Heart right ventricle (tissue), 16 donors: ENCODE measurements around the gene RPS6KA2. TPM values are rescaled to one million over a fixed set of nuclear protein-coding genes. Genes with fewer than 3 reads are reported as not detected.

Experiments used
- ATAC-seq, 8 donors: fragments of 200-7000 bp; cut with Tn5 transposase; one replicate each; pipeline ENCODE4 v1.9.1; 2020; ENCODE audit warnings: mild to moderate bottlenecking in 8 of 8, moderate library complexity in 8 of 8, moderate number of reproducible peaks in 1 of 8
- DNase-seq, 2 donors: peaks; one replicate each; pipeline ENCODE4 v3.0.0-alpha.2; 2020
- H3K27ac ChIP-seq, 10 donors: fragments of 200-600 bp; sonication (generic) in 2 of 10; one replicate each; pipeline versions ENCODE4 v1.5.0 to v1.8.0; 2020 to 2022; ENCODE audit warnings: mild to moderate bottlenecking in 3 of 10
- H3K27me3 ChIP-seq, 7 donors: fragments of 200-600 bp; one replicate each; pipeline ENCODE4 v1.8.0; 2021 to 2022; ENCODE audit warnings: mild to moderate bottlenecking in 2 of 7
- H3K36me3 ChIP-seq, 9 donors: fragments of 200-600 bp; sonication (generic) in 1 of 9; one replicate each; pipeline versions ENCODE4 v1.5.0 to v1.8.0; 2020 to 2022; ENCODE audit warnings: mild to moderate bottlenecking in 2 of 9
- H3K4me1 ChIP-seq, 9 donors: fragments of 200-600 bp; sonication (generic) in 1 of 9; one replicate each; pipeline versions ENCODE4 v1.5.0 to v1.8.0; 2020 to 2022; ENCODE audit warnings: mild to moderate bottlenecking in 4 of 9
- H3K4me3 ChIP-seq, 10 donors: fragments of 200-600 bp; sonication (generic) in 2 of 10; one replicate each; pipeline versions ENCODE4 v1.5.0 to v1.8.0; 2020 to 2022; ENCODE audit warnings: mild to moderate bottlenecking in 7 of 10, moderate library complexity in 2 of 10
- H3K9me3 ChIP-seq, 11 donors: fragments of 200-600 bp in 10 of 11; sonication (generic) in 2 of 11; one replicate each; pipeline versions ENCODE4 v1.5.0 to v1.8.0; 2013 to 2022; ENCODE audit warnings: mild to moderate bottlenecking in 2 of 11, control low read depth in 1 of 11, moderate library complexity in 1 of 11
- CTCF ChIP-seq, 9 donors: fragments of 200-600 bp; sonication (generic) in 2 of 9; IDR thresholded peaks; one replicate each; pipeline versions ENCODE4 v1.5.0 to v1.8.0; 2021 to 2022; ENCODE audit warnings: antibody characterized with exemption in 9 of 9, mild to moderate bottlenecking in 5 of 9, moderate library complexity in 1 of 9
- WGBS, 2 donors: extraction: QIAGEN DNeasy Blood & Tissue Kit; methylation state at CpG; one replicate each; pipeline ENCODE4 v1.1.7; 2013; ENCODE audit warnings: inconsistent platforms in 1 of 2; 5-methylcytosine and 5-hydroxymethylcytosine counted together
- intact Hi-C, 10 donors: fragments of 100-400 bp; cut with DNase I; formaldehyde crosslinking; loops; one replicate each; pipeline versions ENCODE4 v1.11.1 to v1.14.2; 2022
- polyA plus RNA-seq, 2 donors: library from polyadenylated mRNA; stranded (reverse); fragments of 200-250 nt; gene quantifications; one replicate each; pipeline ENCODE4 v1.2.3, GENCODE V29; 2013
- total RNA-seq, 10 donors: library from RNA; stranded (reverse); fragmentation: NEBNext Ultra II Directional in 3 of 10; extraction: Animal tissue kit (Norgen Biotek cat#: 25700) in 3 of 10; gene quantifications; one replicate each; pipeline versions ENCODE4 v1.2.1 to v1.2.4, GENCODE V29; 2021 to 2023
- donor health status: Arrhythmogenic right ventricular cardiomyopathy.
- donor health status: ischemic (EF 13 %, LVEDD 7.1; RV severe dilation, severe dysfunction).
- donor health status: healthy with polysubstance abuse.
- donor health status: DM: no; HTN: yes; CAD: no.
- donor health status: DM: no; HTN: no; CAD: no.
- donor health status: ischemic (EF 25% LVEDD 6.9; RV normal size, moderate dysfunction).
- donor health status: ischemic (EF 25% LVEDD 5.7; RV mildly dilated, moderate dysfunction).
- donor health status: healthy.
- donor health status: DM: yes; HTN: yes; CAD: no.
- donor health status: Ischemic cardiomyopathy.
- donor health status: ischemic (EF 35%, LVEDD 5.7; RV mildly dilated, moderate dysfunction).
- donor health status: nonischemic (EF 11% LVEDD 7.7; RV severe dilation, severe dysfunction).
- donor health status: DM: yes; HTN: yes; CAD: no.
- donor health status: PGD.
- donor health status: ischemic (EF 29% LVEDD 5.4; RV normal size, mild dysfunction).
- donor health status: nonischemic (EF 23%, LVEDD 6.1; RV moderate dilation, normal function).

Gene RPS6KA2
- total and polyA plus RNA-seq, 12 donors = 20.3 to 91.4 (median 73.7) TPM

- Histone ChIP-seq H3K4me1 (peaks cover 0 to 58% (median 39%) of the 10 kb centered on the region in 9 donors), H3K27ac (no peak overlapping the region), H3K9me3 (peaks cover 0 to 2% (median 0%) of the 10 kb centered on the region in 11 donors), H3K27me3 (no peaks in the 10 kb centered on the region), H3K36me3 (no peaks in the 10 kb centered on the region), H3K4me3 (no peak overlapping the region)
- no peak for TF ChIP-seq CTCF (IDR thresholded peaks at IDR 0.05)
- ATAC-seq = no peak
- WGBS, 2 donors = 93 to 94% methylated on average over 22 of the region's 22 CpGs
- no peak for DNase-seq
- intact Hi-C loops = loop anchor here in 1 of 10 donors (10.0 kb wide), 1 partner anchor 124 kb away; no protein-coding TSS in a partner anchor
Observed at GRCh38 chr6:166570929-166571713, 55.9 kb downstream of the RPS6KA2 start.

DNA sequence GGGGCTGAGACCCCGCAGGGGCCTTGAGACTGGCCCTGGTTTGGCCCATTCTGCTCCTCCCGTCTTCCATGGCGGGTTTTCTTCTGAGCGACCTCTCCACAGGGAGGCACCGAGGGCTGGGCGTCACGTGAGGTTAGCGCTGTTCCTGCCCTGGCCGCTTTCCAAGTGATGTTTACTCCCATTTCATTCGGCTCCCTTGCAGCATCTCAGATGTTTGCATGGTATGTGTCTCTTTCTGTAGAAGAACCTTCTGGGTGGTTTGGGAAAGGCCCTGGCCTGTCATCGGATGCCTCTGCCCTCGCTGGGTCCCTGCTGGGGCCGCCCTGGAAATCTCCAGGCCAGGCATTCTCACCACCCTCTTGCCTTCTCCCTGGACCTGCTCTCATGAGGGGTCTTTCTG, 57.8 kb downstream of the RPS6KA2 start:
- no peak for TF ChIP-seq CTCF (IDR thresholded peaks at IDR 0.05)
- Histone ChIP-seq H3K4me1 (peaks cover 0 to 58% (median 29%) of the 10 kb centered on the region in 9 donors), H3K27me3 (no peaks in the 10 kb centered on the region), H3K27ac (no peak overlapping the region), H3K9me3 (no peaks in the 10 kb centered on the region), H3K36me3 (peaks cover 0 to 2% (median 0%) of the 10 kb centered on the region in 9 donors), H3K4me3 (no peak overlapping the region)
- DNase-seq (no peak), ATAC-seq (no peak)
- WGBS, 2 donors = 95 to 96% methylated on average over 13 of the region's 13 CpGs
- intact Hi-C loops = no loop called here

DNA sequence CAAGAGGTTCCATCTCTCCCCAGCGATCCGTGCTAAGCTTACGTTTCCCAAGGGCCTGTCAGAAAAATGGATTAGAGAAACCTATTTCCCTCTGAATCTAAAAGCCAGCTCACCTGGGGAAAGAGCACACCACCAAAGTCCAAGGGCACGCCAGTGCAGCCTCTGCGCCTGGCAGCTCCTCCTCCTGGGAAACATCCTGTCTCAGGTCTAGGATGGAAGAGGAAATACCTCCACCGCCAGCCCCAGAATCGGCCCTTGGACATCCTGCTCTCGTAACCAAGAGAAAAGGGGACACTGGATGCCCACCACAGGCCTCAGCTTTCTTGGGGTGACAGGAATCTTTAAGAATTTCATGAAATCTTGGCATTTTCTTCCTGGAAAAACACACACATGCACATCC, 59.2 kb downstream of the RPS6KA2 start:
- 82 to 87% methylated on average over 8 of the region's 8 CpGs for WGBS, 2 donors

GRCh38 chr6:166567107-166567506, 59.9 kb downstream of the RPS6KA2 start:
- no peaks in the 10 kb centered on the region for H3K27me3 ChIP-seq
- peaks cover 0 to 65% (median 37%) of the 10 kb centered on the region in 9 donors for H3K4me1 ChIP-seq
- TF ChIP-seq CTCF (IDR thresholded peaks at IDR 0.05) = no peak
- intact Hi-C loops = no loop called here
- no peaks in the 10 kb centered on the region for H3K9me3 ChIP-seq
- WGBS, 2 donors = 76 to 82% methylated on average over 8 of the region's 8 CpGs
- no peak overlapping the region for H3K4me3 ChIP-seq
- H3K27ac ChIP-seq = no peak overlapping the region
- peaks cover 0 to 4% (median 0%) of the 10 kb centered on the region in 9 donors for H3K36me3 ChIP-seq
- ATAC-seq (peak in 1 of 8 donors; percentile 39), DNase-seq (no peak)

More for the DNA sequence above, 59.2 kb downstream of the RPS6KA2 start:
- Histone ChIP-seq H3K9me3 (no peaks in the 10 kb centered on the region), H3K27ac (no peak overlapping the region), H3K27me3 (no peaks in the 10 kb centered on the region), H3K4me3 (no peak overlapping the region), H3K36me3 (peaks cover 0 to 3% (median 0%) of the 10 kb centered on the region in 9 donors), H3K4me1 (peaks cover 0 to 65% (median 37%) of the 10 kb centered on the region in 9 donors)
- DNase-seq (no peak), ATAC-seq (no peak)
- intact Hi-C loops = no loop called here
- TF ChIP-seq CTCF (IDR thresholded peaks at IDR 0.05) = no peak
